Type B pancreatic cell (in vitro differentiated cells): ENCODE results near the gene RLN2. TPM values are rescaled to one million over a fixed set of nuclear protein-coding genes. Genes with fewer than 3 reads are reported as not detected.

Experiments
- DNase-seq: peaks from one replicate; pipeline ENCODE4 v3.0.0; 2021; ENCODE audit warnings: mixed read lengths; ENCODE audit not compliant: unreplicated experiment; ENCODE audit errors: extremely low spot score
- H3K27ac Mint-ChIP-seq: 2 replicates; pipeline ENCODE4 v1.8.0; 2021; ENCODE audit warnings: mild to moderate bottlenecking, mixed read lengths
- H3K27me3 Mint-ChIP-seq: 2 replicates; pipeline ENCODE4 v1.8.0; 2021; ENCODE audit warnings: mixed read lengths
- H3K36me3 Mint-ChIP-seq: 2 replicates; pipeline ENCODE4 v1.8.0; 2021; ENCODE audit warnings: mixed read lengths
- H3K4me1 Mint-ChIP-seq: one replicate; pipeline ENCODE4 v1.8.0; 2021; ENCODE audit warnings: mixed read lengths; ENCODE audit not compliant: unreplicated experiment
- H3K4me3 Mint-ChIP-seq: 2 replicates; pipeline ENCODE4 v1.8.0; 2021; ENCODE audit warnings: mild to moderate bottlenecking, mixed read lengths
- H3K9me3 Mint-ChIP-seq: 2 replicates; pipeline ENCODE4 v1.8.0; 2021; ENCODE audit warnings: mixed read lengths
- CTCF ChIP-seq: fragments of 200-600 bp; sonication (generic); conservative IDR thresholded peaks from 2 replicates; pipeline ENCODE4 v1.5.0; 2021; ENCODE audit warnings: antibody characterized with exemption, mild to moderate bottlenecking
- total RNA-seq: library from RNA; stranded (reverse); gene quantifications from 2 replicates; pipeline ENCODE4 v1.2.1, GENCODE V29; 2021; ENCODE audit warnings: low replicate concordance

RLN2 gene
- total RNA-seq, 1 donor from 2014 or later, result not detected

- TF ChIP-seq CTCF, result peak; percentile 15
- DNase-seq, result no peak
- no peak overlapping the region for H3K4me3 Mint-ChIP-seq
These were observed 40.9 kb downstream of the RLN2 start for GRCh38 chr9:5263351-5264218.

More at GRCh38 chr9:5263351-5264218, 40.9 kb downstream of the RLN2 start:
- no peaks in the 10 kb centered on the region for H3K4me1 Mint-ChIP-seq
- no peaks in the 10 kb centered on the region for H3K36me3 Mint-ChIP-seq
- H3K27me3 Mint-ChIP-seq, result no peaks in the 10 kb centered on the region
- H3K27ac Mint-ChIP-seq, result no peak overlapping the region
- H3K9me3 Mint-ChIP-seq, result no peaks in the 10 kb centered on the region

Other genes starting within 250 kb of the RLN2 start
- not detected in 2 replicates for gene INSL6, start 119.1 kb downstream of the RLN2 start, total RNA-seq
- gene INSL4, start 73.3 kb downstream of the RLN2 start, total RNA-seq, result 0.29 TPM in 1 of 2 replicates, not detected in the other
- 0.41 and 1.9 TPM in 2 replicates for gene RLN1, start 35.2 kb upstream of the RLN2 start, total RNA-seq
- gene PLGRKT, start 133.2 kb upstream of the RLN2 start, total RNA-seq, result 25.6 and 25.9 TPM in 2 replicates
- gene CD274, start 145.8 kb upstream of the RLN2 start, total RNA-seq, result 1.2 and 1.4 TPM in 2 replicates
- gene PDCD1LG2, start 205.8 kb upstream of the RLN2 start, total RNA-seq, result not detected in 2 replicates